GM12878 (cell line): ENCODE results near the gene OR13J1. TPM values are rescaled to one million over a fixed set of nuclear protein-coding genes. Genes with fewer than 3 reads are reported as not detected.

Source experiments
- ATAC-seq: fragments of 200-7000 bp; cut with Tn5 transposase; 3 replicates; pipeline ENCODE4 v1.9.1; 2020; ENCODE audit warnings: mild to moderate bottlenecking, moderate library complexity
- BruUV-seq: library from RNA; stranded (reverse); fragments of 400-500 nt; replicated peaks from 2 replicates; lab custom pipeline; 2021; lab: Mats Ljungman, UMichigan
- CTCF ChIA-PET: fragments of 300-600 bp; sonication (Branson Sonifier 250); formaldehyde crosslinking; extraction: SDS; loops from one replicate; lab custom pipeline; 2021; ENCODE audit warnings: inconsistent platforms; lab: Yijun Ruan, JAX
- POLR2A ChIA-PET: fragments of 350-600 bp; formaldehyde crosslinking; extraction: SDS; loops from one replicate; lab custom pipeline; 2021; ENCODE audit warnings: inconsistent platforms; lab: Charles Lee
- RAD21 ChIA-PET: fragments of 300-600 bp; sonication (Branson Sonifier 250); formaldehyde crosslinking; loops from one replicate; lab custom pipeline; 2023; ENCODE audit warnings: antibody characterized with exemption; ENCODE audit not compliant: unreplicated experiment; lab: Charles Lee
- SMC1A ChIA-PET: fragments of 300-600 bp; sonication (Branson Sonifier 250); formaldehyde crosslinking; loops from one replicate; lab custom pipeline; 2023; ENCODE audit not compliant: unreplicated experiment, uncharacterized antibody; lab: Charles Lee
- DNase-seq: peaks from one replicate; pipeline ENCODE4 v3.0.0-alpha.2; 2011; ENCODE audit warnings: low read depth, low spot score
- FAIRE-seq: peaks from 3 replicates; lab custom pipeline; 2011; peaks lifted over from hg19 to GRCh38; lab: Jason Lieb, UNC
- H2AFZ ChIP-seq: 2 replicates; pipeline ENCODE4 v1.6.0; 2011; ENCODE audit warnings: low read depth, low read length, control low read depth; ENCODE audit not compliant: control insufficient read depth
- H3K27ac ChIP-seq: 2 replicates; pipeline ENCODE4 v1.5.1; 2011; ENCODE audit warnings: control low read depth; ENCODE audit not compliant: control insufficient read depth, insufficient read depth
- H3K27me3 ChIP-seq, 2 experiments: replicated peaks in 1 of 2; 2 replicates each; pipeline versions ENCODE4 v1.6.0 to v1.6.1; 2011; ENCODE audit warnings: low read length in 1 of 2; ENCODE audit not compliant: control insufficient read depth in 2 of 2, insufficient read depth in 2 of 2
- H3K36me3 ChIP-seq, 2 experiments: 2 replicates each; pipeline ENCODE4 v1.5.1; 2011; ENCODE audit warnings: low read length in 1 of 2; ENCODE audit not compliant: control insufficient read depth in 2 of 2, insufficient read depth in 2 of 2
- H3K4me1 ChIP-seq: 2 replicates; pipeline ENCODE4 v1.6.1; 2011; ENCODE audit warnings: mild to moderate bottlenecking, low read length, moderate library complexity, mixed read lengths; ENCODE audit not compliant: control insufficient read depth, insufficient read depth
- H3K4me2 ChIP-seq: 2 replicates; pipeline ENCODE4 v1.6.0; 2011; ENCODE audit warnings: control low read depth; ENCODE audit not compliant: control insufficient read depth, insufficient read depth
- H3K4me3 ChIP-seq: fragments of 200-600 bp; sonication (generic); 2 replicates; pipeline ENCODE4 v1.5.1; 2016
- H3K79me2 ChIP-seq: 2 replicates; pipeline ENCODE4 v1.6.0; 2011; ENCODE audit warnings: low read length; ENCODE audit not compliant: control insufficient read depth, insufficient read depth
- H3K9ac ChIP-seq: 2 replicates; pipeline ENCODE4 v1.8.0; 2011; ENCODE audit warnings: low read length, control low read depth, mixed read lengths; ENCODE audit not compliant: control insufficient read depth, insufficient read depth
- H3K9me3 ChIP-seq: replicated peaks from 3 replicates; pipeline ENCODE4 v1.5.1; 2011; ENCODE audit warnings: mild to moderate bottlenecking, low read length; ENCODE audit not compliant: control insufficient read depth, insufficient read depth
- H4K20me1 ChIP-seq: 2 replicates; pipeline ENCODE4 v1.6.0; 2011; ENCODE audit not compliant: control insufficient read depth, insufficient read depth
- ATF7 ChIP-seq: fragments of 450-650 bp; IDR thresholded peaks from 2 replicates; pipeline ENCODE4 v1.6.1; 2016; ENCODE audit warnings: low read depth, mild to moderate bottlenecking
- CBFB ChIP-seq: IDR thresholded peaks from 2 replicates; pipeline ENCODE4 v1.6.1; 2016; ENCODE audit warnings: antibody characterized with exemption, low read depth
- HCFC1 ChIP-seq: fragments of 150-350 bp; IDR thresholded peaks from 2 replicates; pipeline ENCODE4 v1.6.1; 2014; ENCODE audit warnings: low read length
- HDAC2 ChIP-seq: fragments of 200-600 bp; sonication (generic); IDR thresholded peaks from 2 replicates; pipeline ENCODE4 v1.6.1; 2017
- NR2C1 ChIP-seq: fragments of 450-650 bp; IDR thresholded peaks from 2 replicates; pipeline ENCODE4 v1.6.1; 2017; ENCODE audit warnings: antibody characterized with exemption, mild to moderate bottlenecking, moderate library complexity
- WRNIP1 ChIP-seq: IDR thresholded peaks from 2 replicates; pipeline ENCODE4 v1.6.1; 2011; ENCODE audit warnings: low read depth, low read length, improper control_type of control experiment, borderline replicate concordance
- YY1 ChIP-seq: IDR thresholded peaks from 2 replicates; pipeline ENCODE4 v1.6.1; 2011; ENCODE audit warnings: low read depth, mild to moderate bottlenecking, low read length
- ZNF274 ChIP-seq: IDR thresholded peaks from one replicate; pipeline ENCODE4 v1.8.0; 2011; ENCODE audit not compliant: insufficient read length, insufficient read depth
- WGBS: methylation state at CpG from one replicate; pipeline ENCODE4 v1.1.6; 2016; ENCODE audit warnings: low lambda C conversion rate; ENCODE audit not compliant: insufficient replicate concordance, insufficient coverage; ENCODE audit errors: missing lambda C conversion rate; 5-methylcytosine and 5-hydroxymethylcytosine counted together
- in situ Hi-C: fragments of 300-500 bp; cut with MboI; formaldehyde crosslinking; loops from 9 replicates; pipeline ENCODE4 v1.14.3; 2018; ENCODE audit warnings: mixed read lengths
- intact Hi-C: fragments of 100-400 bp; cut with micrococcal nuclease; formaldehyde crosslinking; loops from one replicate; pipeline ENCODE4 v1.14.2; 2022; ENCODE audit not compliant: unreplicated experiment
- polyA plus RNA-seq, 11 experiments: library from polyadenylated mRNA; depleted of rRNA in 4 of 11; unstranded in 6 of 11; stranded (reverse) in 5 of 11; fragments of >200 nt; fragmentation: Nextera tagmentation in 4 of 11; fragmentation: Illumina TruSeq in 1 of 11; extraction: Ambion mirVana in 4 of 11; extraction: Trizol in 1 of 11; gene quantifications; 1 replicate in 1 of 11; 2 replicates in 10 of 11; pipeline versions ENCODE4 v1.2.1 to v1.2.3, GENCODE V29; 2011 to 2016; ENCODE audit warnings: inconsistent platforms in 2 of 11, missing spikeins in 2 of 11, low read depth in 1 of 11
- total RNA-seq, 4 experiments: library from RNA; depleted of rRNA in 3 of 4; stranded (reverse); fragments of >200 nt in 3 of 4; fragmentation: Illumina TruSeq in 1 of 4; extraction: Trizol in 1 of 4; gene quantifications; 2 replicates each; pipeline versions ENCODE4 v1.2.1 to v1.2.3, GENCODE V29; 2013 to 2021
- TF ChIP-seq, protein P1 (sequence below): fragments of 450-650 bp; IDR thresholded peaks from 2 replicates; pipeline ENCODE4 v1.6.1; 2018; ENCODE audit warnings: borderline replicate concordance, mild to moderate bottlenecking; ENCODE audit not compliant: partially characterized antibody
- TF ChIP-seq, protein P2 (sequence below): IDR thresholded peaks from 2 replicates; pipeline ENCODE4 v1.6.1; 2012; ENCODE audit warnings: improper control_type of control experiment, low read depth, low read length; ENCODE audit not compliant: insufficient replicate concordance
- TF ChIP-seq, protein P3 (sequence below): fragments of 450-650 bp; IDR thresholded peaks from 2 replicates; pipeline ENCODE4 v1.6.1; 2017; ENCODE audit warnings: mild to moderate bottlenecking, low read depth, inconsistent platforms; ENCODE audit not compliant: poor library complexity, severe bottlenecking
- TF ChIP-seq, protein P4 (sequence below): IDR thresholded peaks from 2 replicates; pipeline ENCODE4 v1.6.1; 2011; ENCODE audit warnings: low read depth, low read length, improper control_type of control experiment, borderline replicate concordance

The OR13J1 gene
- total and polyA plus RNA-seq, 10 of the 15 experiments (the other 5 are each of a cell fraction or from before 2014, with no cell fraction given): not detected

DNA sequence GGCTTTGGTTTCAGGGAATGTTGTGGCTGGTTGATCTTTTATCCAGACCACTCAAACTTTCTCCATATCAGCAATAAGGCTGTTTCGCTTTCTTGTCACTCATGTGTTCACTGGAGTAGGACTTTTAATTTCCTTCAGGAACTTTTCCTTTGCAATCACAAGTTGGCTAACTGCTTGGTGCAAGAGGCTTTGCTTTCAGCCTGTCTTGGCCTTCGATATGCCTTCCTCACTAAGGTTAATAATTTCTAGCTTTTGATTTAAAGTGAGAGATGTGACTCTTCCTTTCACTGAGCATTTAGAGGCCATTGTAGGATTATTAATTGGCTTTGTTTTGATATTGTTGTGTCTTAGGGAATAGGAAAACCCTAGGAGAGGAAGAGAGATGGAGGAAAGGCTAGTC lies 28.8 kb upstream of the OR13J1 start:
- no peak for ATAC-seq
- Histone ChIP-seq H3K4me2 (no peak overlapping the region), H4K20me1 (no peaks in the 10 kb centered on the region), H3K27ac (no peak overlapping the region), H3K4me3 (no peak overlapping the region), H3K4me1 (no peaks in the 10 kb centered on the region), H3K79me2 (no peaks in the 10 kb centered on the region), H2AFZ (no peak overlapping the region), H3K27me3 (no peaks in the 10 kb centered on the region), H3K9ac (no peak overlapping the region), H3K36me3 (no peaks in the 10 kb centered on the region), H3K9me3 (no peaks in the 10 kb centered on the region)
- BruUV-seq: no TSS peak
- DNase-seq: no peak
- in situ Hi-C loops (no loop called here), intact Hi-C loops (no loop called here)
- ChIA-PET POLR2A (no interaction called here), RAD21 (no interaction called here), SMC1A (interaction anchor here (0.8 to 2.0 kb wide), 2 partner anchors 73 to 163 kb away, joined by 3 to 9 read pairs; no protein-coding TSS in a partner anchor), CTCF (interaction anchor here (1.4 to 2.9 kb wide), 4 partner anchors 10 to 73 kb away, joined by 6 to 13 read pairs (median 8); no protein-coding TSS in a partner anchor)
- WGBS: 42% methylated on average over 2 of the region's 2 CpGs
- TF ChIP-seq WRNIP1 (no peak), HCFC1 (no peak), ZNF274 (no peak), NR2C1 (no peak), ATF7 (no peak), YY1 (no peak), HDAC2 (no peak), CBFB (no peak)
- TF ChIP-seq, protein P1, sequence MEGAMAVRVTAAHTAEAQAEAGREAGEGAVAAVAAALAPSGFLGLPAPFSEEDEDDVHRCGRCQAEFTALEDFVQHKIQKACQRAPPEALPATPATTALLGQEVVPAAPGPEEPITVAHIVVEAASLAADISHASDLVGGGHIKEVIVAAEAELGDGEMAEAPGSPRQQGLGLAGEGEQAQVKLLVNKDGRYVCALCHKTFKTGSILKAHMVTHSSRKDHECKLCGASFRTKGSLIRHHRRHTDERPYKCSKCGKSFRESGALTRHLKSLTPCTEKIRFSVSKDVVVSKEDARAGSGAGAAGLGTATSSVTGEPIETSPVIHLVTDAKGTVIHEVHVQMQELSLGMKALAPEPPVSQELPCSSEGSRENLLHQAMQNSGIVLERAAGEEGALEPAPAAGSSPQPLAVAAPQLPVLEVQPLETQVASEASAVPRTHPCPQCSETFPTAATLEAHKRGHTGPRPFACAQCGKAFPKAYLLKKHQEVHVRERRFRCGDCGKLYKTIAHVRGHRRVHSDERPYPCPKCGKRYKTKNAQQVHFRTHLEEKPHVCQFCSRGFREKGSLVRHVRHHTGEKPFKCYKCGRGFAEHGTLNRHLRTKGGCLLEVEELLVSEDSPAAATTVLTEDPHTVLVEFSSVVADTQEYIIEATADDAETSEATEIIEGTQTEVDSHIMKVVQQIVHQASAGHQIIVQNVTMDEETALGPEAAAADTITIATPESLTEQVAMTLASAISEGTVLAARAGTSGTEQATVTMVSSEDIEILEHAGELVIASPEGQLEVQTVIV: no peak
- TF ChIP-seq, protein P2, sequence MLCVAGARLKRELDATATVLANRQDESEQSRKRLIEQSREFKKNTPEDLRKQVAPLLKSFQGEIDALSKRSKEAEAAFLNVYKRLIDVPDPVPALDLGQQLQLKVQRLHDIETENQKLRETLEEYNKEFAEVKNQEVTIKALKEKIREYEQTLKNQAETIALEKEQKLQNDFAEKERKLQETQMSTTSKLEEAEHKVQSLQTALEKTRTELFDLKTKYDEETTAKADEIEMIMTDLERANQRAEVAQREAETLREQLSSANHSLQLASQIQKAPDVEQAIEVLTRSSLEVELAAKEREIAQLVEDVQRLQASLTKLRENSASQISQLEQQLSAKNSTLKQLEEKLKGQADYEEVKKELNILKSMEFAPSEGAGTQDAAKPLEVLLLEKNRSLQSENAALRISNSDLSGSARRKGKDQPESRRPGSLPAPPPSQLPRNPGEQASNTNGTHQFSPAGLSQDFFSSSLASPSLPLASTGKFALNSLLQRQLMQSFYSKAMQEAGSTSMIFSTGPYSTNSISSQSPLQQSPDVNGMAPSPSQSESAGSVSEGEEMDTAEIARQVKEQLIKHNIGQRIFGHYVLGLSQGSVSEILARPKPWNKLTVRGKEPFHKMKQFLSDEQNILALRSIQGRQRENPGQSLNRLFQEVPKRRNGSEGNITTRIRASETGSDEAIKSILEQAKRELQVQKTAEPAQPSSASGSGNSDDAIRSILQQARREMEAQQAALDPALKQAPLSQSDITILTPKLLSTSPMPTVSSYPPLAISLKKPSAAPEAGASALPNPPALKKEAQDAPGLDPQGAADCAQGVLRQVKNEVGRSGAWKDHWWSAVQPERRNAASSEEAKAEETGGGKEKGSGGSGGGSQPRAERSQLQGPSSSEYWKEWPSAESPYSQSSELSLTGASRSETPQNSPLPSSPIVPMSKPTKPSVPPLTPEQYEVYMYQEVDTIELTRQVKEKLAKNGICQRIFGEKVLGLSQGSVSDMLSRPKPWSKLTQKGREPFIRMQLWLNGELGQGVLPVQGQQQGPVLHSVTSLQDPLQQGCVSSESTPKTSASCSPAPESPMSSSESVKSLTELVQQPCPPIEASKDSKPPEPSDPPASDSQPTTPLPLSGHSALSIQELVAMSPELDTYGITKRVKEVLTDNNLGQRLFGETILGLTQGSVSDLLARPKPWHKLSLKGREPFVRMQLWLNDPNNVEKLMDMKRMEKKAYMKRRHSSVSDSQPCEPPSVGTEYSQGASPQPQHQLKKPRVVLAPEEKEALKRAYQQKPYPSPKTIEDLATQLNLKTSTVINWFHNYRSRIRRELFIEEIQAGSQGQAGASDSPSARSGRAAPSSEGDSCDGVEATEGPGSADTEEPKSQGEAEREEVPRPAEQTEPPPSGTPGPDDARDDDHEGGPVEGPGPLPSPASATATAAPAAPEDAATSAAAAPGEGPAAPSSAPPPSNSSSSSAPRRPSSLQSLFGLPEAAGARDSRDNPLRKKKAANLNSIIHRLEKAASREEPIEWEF: no peak
- TF ChIP-seq, protein P3, sequence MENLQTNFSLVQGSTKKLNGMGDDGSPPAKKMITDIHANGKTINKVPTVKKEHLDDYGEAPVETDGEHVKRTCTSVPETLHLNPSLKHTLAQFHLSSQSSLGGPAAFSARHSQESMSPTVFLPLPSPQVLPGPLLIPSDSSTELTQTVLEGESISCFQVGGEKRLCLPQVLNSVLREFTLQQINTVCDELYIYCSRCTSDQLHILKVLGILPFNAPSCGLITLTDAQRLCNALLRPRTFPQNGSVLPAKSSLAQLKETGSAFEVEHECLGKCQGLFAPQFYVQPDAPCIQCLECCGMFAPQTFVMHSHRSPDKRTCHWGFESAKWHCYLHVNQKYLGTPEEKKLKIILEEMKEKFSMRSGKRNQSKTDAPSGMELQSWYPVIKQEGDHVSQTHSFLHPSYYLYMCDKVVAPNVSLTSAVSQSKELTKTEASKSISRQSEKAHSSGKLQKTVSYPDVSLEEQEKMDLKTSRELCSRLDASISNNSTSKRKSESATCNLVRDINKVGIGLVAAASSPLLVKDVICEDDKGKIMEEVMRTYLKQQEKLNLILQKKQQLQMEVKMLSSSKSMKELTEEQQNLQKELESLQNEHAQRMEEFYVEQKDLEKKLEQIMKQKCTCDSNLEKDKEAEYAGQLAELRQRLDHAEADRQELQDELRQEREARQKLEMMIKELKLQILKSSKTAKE: no peak
- TF ChIP-seq, protein P4, sequence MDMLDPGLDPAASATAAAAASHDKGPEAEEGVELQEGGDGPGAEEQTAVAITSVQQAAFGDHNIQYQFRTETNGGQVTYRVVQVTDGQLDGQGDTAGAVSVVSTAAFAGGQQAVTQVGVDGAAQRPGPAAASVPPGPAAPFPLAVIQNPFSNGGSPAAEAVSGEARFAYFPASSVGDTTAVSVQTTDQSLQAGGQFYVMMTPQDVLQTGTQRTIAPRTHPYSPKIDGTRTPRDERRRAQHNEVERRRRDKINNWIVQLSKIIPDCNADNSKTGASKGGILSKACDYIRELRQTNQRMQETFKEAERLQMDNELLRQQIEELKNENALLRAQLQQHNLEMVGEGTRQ: no peak
- no peak for FAIRE-seq
